Right ventricle myocardium superior (tissue), 1 donor: ENCODE measurements around the gene THBS2. TPM values are rescaled to one million over a fixed set of nuclear protein-coding genes. Genes with fewer than 3 reads are reported as not detected.

Source experiments
- ATAC-seq: fragments of 200-7000 bp; cut with Tn5 transposase; one replicate; pipeline ENCODE4 v1.9.1; 2020; ENCODE audit warnings: mild to moderate bottlenecking; ENCODE audit not compliant: poor library complexity
- DNase-seq: peaks from one replicate; pipeline ENCODE4 v3.0.0-alpha.2; 2020
- intact Hi-C: fragments of 100-400 bp; cut with DNase I; formaldehyde crosslinking; loops from one replicate; pipeline ENCODE4 v1.11.2; 2022
- total RNA-seq: library from RNA; stranded (reverse); fragmentation: NEBNext Ultra II Directional; extraction: Animal tissue kit (Norgen Biotek cat#: 25700); gene quantifications from one replicate; pipeline ENCODE4 v1.2.1, GENCODE V29; 2021
- donor health status: DM: no; HTN: yes; CAD: no; lungs with severe emphysema.

THBS2 gene
- total RNA-seq, 1 donor from 2014 or later, result 8.6 TPM

- DNase-seq (no peak), ATAC-seq (no peak)
- intact Hi-C loops, result no loop called here
Measured at GRCh38 chr6:169254456-169255316, 1.0 kb upstream of the THBS2 start.

- ATAC-seq, result no peak
- intact Hi-C loops, result no loop called here
- no peak for DNase-seq
Measured at GRCh38 chr6:169252505-169253189, 999 bp downstream of the THBS2 start.

- DNase-seq (no peak), ATAC-seq (no peak)
- intact Hi-C loops, result no loop called here
Measured at GRCh38 chr6:169251822-169252504, 1.7 kb downstream of the THBS2 start.

GRCh38 chr6:169251371-169251802 is 2.3 kb downstream of the THBS2 start:
- ATAC-seq (peak; percentile 43), DNase-seq (no peak)
- intact Hi-C loops, result no loop called here

GRCh38 chr6:169250660-169251059 is 3.0 kb downstream of the THBS2 start:
- DNase-seq (no peak), ATAC-seq (peak; percentile 35)
- intact Hi-C loops, result no loop called here

GRCh38 chr6:169249057-169249456 is 4.6 kb downstream of the THBS2 start:
- intact Hi-C loops, result no loop called here
- ATAC-seq, result no peak
- DNase-seq, result no peak

GRCh38 chr6:169248521-169248971 is 5.1 kb downstream of the THBS2 start:
- ATAC-seq (no peak), DNase-seq (no peak)
- intact Hi-C loops, result no loop called here

- intact Hi-C loops, result no loop called here
- DNase-seq (no peak), ATAC-seq (no peak)
Measured at GRCh38 chr6:169247991-169248390, 5.7 kb downstream of the THBS2 start.

GRCh38 chr6:169247419-169247818 is 6.2 kb downstream of the THBS2 start:
- DNase-seq (no peak), ATAC-seq (no peak)
- intact Hi-C loops, result no loop called here

- DNase-seq (no peak), ATAC-seq (no peak)
- intact Hi-C loops, result no loop called here
Measured at GRCh38 chr6:169246445-169246844, 7.2 kb downstream of the THBS2 start.

- ATAC-seq (no peak), DNase-seq (no peak)
- intact Hi-C loops, result no loop called here
Measured at GRCh38 chr6:169244684-169245383, 8.8 kb downstream of the THBS2 start.

GRCh38 chr6:169243661-169244060 is 10.0 kb downstream of the THBS2 start:
- no peak for DNase-seq
- intact Hi-C loops, result no loop called here
- ATAC-seq, result no peak

- intact Hi-C loops, result no loop called here
- DNase-seq, result no peak
- ATAC-seq, result no peak
Measured at GRCh38 chr6:169243186-169243585, 10.5 kb downstream of the THBS2 start.

- intact Hi-C loops, result no loop called here
- ATAC-seq, result no peak
- DNase-seq, result no peak
Measured at GRCh38 chr6:169241688-169242350, 11.8 kb downstream of the THBS2 start.

- DNase-seq, result no peak
- intact Hi-C loops, result no loop called here
- no peak for ATAC-seq
Measured at GRCh38 chr6:169240591-169241390, 12.9 kb downstream of the THBS2 start.

GRCh38 chr6:169240125-169240524 is 13.5 kb downstream of the THBS2 start:
- ATAC-seq (no peak), DNase-seq (no peak)
- intact Hi-C loops, result no loop called here

GRCh38 chr6:169239181-169239580 is 14.5 kb downstream of the THBS2 start:
- DNase-seq (no peak), ATAC-seq (no peak)
- intact Hi-C loops, result no loop called here

GRCh38 chr6:169238766-169239165 is 14.9 kb downstream of the THBS2 start:
- ATAC-seq, result no peak
- intact Hi-C loops, result no loop called here
- no peak for DNase-seq
